ENCODE results near the gene KCNIP4. TPM values are rescaled to one million over a fixed set of nuclear protein-coding genes. Genes with fewer than 3 reads are reported as not detected.

The KCNIP4 gene
- total and polyA plus RNA-seq, 2 of the 4 experiments (the other 2 are of a cell fraction) = not detected

DNA sequence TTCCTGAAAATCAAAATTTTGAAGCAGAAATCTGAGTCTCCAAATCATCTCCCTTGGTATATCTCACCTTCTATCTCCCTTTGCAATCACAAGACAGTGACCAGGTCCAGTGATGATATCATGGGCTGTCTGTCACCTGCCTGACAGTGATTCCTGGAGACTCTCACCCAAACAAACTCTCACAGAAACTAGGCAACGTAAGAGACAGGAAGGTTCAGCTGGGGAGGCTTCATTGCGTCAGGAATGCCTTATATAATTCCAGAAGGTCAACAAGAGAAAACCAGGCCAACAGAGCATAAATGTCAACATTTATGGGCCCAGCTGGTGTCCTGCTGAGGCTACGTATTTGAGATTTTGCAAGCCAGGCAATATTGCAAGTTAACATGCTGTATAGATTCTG is 412.7 kb downstream of the KCNIP4 start:
- no peak overlapping the region for H2BK20ac ChIP-seq (ENCODE audit: low read depth, low read length)
- no TSS peak for BruUV-seq (replicated peaks)
- H2BK15ac ChIP-seq (ENCODE audit: low read depth, low read length) = no peak overlapping the region
- H3K4me1 ChIP-seq (ENCODE audit: control insufficient read depth, insufficient read depth, low read length) = no peaks in the 10 kb centered on the region
- ATAC-seq (ENCODE audit: low read depth) (no peak), DNase-seq (no peak)
- POLR2A ChIA-PET (ENCODE audit: unreplicated experiment) = no interaction called here
- no peak overlapping the region for H3K4ac ChIP-seq (ENCODE audit: low read depth, low read length)
- H3K27me3 ChIP-seq (ENCODE audit: control insufficient read depth, insufficient read depth, low read length) = no peaks in the 10 kb centered on the region
- H3K14ac ChIP-seq (replicated peaks; ENCODE audit: low read depth, low read length) = no peak overlapping the region
- no peak overlapping the region for H3K27ac ChIP-seq (ENCODE audit: insufficient read depth, low read length)
- H3K9me1 ChIP-seq (ENCODE audit: insufficient read depth, low read length) = no peaks in the 10 kb centered on the region
- no peak overlapping the region for H2BK5ac ChIP-seq (ENCODE audit: low read depth, low read length, poor library complexity, severe bottlenecking)
- dilution Hi-C loops (cut with HindIII; ENCODE audit: low sequenced_read_pairs, unreplicated experiment) (no loop called here), intact Hi-C loops (cut with micrococcal nuclease) (no loop called here), in situ Hi-C loops (cut with MboI; ENCODE audit: low sequenced_read_pairs) (no loop called here)
- CTCF ChIA-PET = no interaction called here
- H3K9me3 ChIP-seq (ENCODE audit: control insufficient read depth, insufficient read depth, low read length) = peaks cover 7% of the 10 kb centered on the region
- WGBS, 2 experiments (ENCODE audit: extremely low coverage in 2 of 2, insufficient read length in 1 of 2) = no CpG with 5 or more reads among the region's 3 CpGs
- no peak overlapping the region for H3K56ac ChIP-seq (ENCODE audit: extremely low read depth, insufficient read depth, low read length)
- no peak overlapping the region for H2AFZ ChIP-seq (replicated peaks; ENCODE audit: low read length, poor library complexity)
- H4K8ac ChIP-seq (ENCODE audit: low read depth in 2 of 2, low read length in 2 of 2) = no peak overlapping the region
- no peak overlapping the region for H3K4me2 ChIP-seq (ENCODE audit: low read depth, low read length)
- H3K9ac ChIP-seq (ENCODE audit: low read depth, low read length) = no peak overlapping the region
- no peak overlapping the region for H2BK120ac ChIP-seq (ENCODE audit: low read depth, low read length)
- H2AK9ac ChIP-seq (replicated peaks; ENCODE audit: low read depth, low read length, poor library complexity) = no peak overlapping the region
- TF ChIP-seq RAD21 (IDR thresholded peaks at IDR 0.05; ENCODE audit: low read length) (no peak), MAZ (IDR thresholded peaks at IDR 0.05; ENCODE audit: borderline replicate concordance, low read depth, low read length) (no peak), BHLHE40 (IDR thresholded peaks at IDR 0.05; ENCODE audit: low read depth, low read length) (no peak), RCOR1 (IDR thresholded peaks at IDR 0.05; ENCODE audit: insufficient replicate concordance, low read length) (no peak), RFX5 (IDR thresholded peaks at IDR 0.05; ENCODE audit: low read depth, low read length) (no peak), MXI1 (IDR thresholded peaks at IDR 0.05; ENCODE audit: borderline replicate concordance, low read depth, low read length) (no peak), NFE2L2 (IDR thresholded peaks at IDR 0.05; ENCODE audit: low read depth, low read length) (no peak), MAFK (IDR thresholded peaks at IDR 0.05; ENCODE audit: low read depth, low read length) (no peak), FOS (IDR thresholded peaks at IDR 0.05; ENCODE audit: low read depth, low read length) (no peak)
- TF ChIP-seq, protein P1, sequence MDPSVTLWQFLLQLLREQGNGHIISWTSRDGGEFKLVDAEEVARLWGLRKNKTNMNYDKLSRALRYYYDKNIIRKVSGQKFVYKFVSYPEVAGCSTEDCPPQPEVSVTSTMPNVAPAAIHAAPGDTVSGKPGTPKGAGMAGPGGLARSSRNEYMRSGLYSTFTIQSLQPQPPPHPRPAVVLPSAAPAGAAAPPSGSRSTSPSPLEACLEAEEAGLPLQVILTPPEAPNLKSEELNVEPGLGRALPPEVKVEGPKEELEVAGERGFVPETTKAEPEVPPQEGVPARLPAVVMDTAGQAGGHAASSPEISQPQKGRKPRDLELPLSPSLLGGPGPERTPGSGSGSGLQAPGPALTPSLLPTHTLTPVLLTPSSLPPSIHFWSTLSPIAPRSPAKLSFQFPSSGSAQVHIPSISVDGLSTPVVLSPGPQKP (IDR thresholded peaks at IDR 0.05; ENCODE audit: borderline replicate concordance, low read depth, low read length) = no peak
- TF ChIP-seq, protein P2, sequence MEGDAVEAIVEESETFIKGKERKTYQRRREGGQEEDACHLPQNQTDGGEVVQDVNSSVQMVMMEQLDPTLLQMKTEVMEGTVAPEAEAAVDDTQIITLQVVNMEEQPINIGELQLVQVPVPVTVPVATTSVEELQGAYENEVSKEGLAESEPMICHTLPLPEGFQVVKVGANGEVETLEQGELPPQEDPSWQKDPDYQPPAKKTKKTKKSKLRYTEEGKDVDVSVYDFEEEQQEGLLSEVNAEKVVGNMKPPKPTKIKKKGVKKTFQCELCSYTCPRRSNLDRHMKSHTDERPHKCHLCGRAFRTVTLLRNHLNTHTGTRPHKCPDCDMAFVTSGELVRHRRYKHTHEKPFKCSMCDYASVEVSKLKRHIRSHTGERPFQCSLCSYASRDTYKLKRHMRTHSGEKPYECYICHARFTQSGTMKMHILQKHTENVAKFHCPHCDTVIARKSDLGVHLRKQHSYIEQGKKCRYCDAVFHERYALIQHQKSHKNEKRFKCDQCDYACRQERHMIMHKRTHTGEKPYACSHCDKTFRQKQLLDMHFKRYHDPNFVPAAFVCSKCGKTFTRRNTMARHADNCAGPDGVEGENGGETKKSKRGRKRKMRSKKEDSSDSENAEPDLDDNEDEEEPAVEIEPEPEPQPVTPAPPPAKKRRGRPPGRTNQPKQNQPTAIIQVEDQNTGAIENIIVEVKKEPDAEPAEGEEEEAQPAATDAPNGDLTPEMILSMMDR (conservative IDR thresholded peaks at IDR 0.05; ENCODE audit: low read depth, low read length) = no peak
- TF ChIP-seq, protein P3, sequence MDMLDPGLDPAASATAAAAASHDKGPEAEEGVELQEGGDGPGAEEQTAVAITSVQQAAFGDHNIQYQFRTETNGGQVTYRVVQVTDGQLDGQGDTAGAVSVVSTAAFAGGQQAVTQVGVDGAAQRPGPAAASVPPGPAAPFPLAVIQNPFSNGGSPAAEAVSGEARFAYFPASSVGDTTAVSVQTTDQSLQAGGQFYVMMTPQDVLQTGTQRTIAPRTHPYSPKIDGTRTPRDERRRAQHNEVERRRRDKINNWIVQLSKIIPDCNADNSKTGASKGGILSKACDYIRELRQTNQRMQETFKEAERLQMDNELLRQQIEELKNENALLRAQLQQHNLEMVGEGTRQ (IDR thresholded peaks at IDR 0.05; ENCODE audit: low read depth, low read length) = no peak
- H3K79me1 ChIP-seq (ENCODE audit: low read depth in 1 of 2, low read length in 2 of 2) = no peaks in the 10 kb centered on the region
- H3K36me3 ChIP-seq (ENCODE audit: control insufficient read depth, insufficient read depth, low read length) = no peaks in the 10 kb centered on the region
- H4K5ac ChIP-seq (ENCODE audit: low read depth, low read length) = no peak overlapping the region
- H3K18ac ChIP-seq (ENCODE audit: low read depth, low read length) = no peak overlapping the region
- no peak overlapping the region for H4K91ac ChIP-seq (ENCODE audit: insufficient read depth, low read depth, low read length)
- H4K20me1 ChIP-seq (ENCODE audit: insufficient read depth, low read length) = no peaks in the 10 kb centered on the region
- no peak overlapping the region for H3K23ac ChIP-seq (ENCODE audit: low read depth, low read length)
- no peak overlapping the region for H2AK5ac ChIP-seq (ENCODE audit: low read depth, low read length)
- no peak overlapping the region for H3K4me3 ChIP-seq (ENCODE audit: insufficient read depth, low read depth, low read length)
